Measurements from ENCODE around the gene TCF19.

DNA sequence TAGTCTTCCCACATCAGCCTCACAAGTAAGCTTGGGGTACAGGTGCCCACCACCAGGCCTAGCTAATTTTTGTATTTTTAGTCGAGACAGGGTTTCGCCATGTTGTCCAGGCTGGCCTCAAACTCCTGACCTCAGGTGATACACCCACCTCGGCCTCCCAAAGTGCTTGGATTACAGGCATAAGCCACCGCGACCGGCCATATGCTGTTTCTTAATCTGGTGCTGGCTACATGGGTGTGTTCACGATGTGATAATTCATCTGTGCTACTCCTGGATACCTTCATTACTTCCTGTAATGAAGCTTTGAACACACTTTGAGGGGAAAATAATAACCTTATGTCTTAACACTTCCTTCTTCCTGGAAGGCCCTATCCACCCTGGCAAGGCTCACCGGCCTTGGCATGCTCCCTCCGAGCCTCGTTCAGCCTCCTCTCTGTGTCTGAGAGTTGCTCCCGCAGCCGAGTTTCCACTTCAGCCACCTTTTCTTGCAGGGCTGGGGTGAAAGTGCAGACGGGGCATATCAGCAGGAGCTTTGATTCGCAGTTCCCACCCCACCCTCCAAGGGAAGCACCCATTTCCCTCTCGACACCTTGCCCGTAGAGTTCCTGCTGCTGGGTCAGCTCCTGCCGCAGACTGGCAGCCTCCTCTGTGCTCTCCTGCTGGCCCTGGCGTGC lies 14.0 kb upstream of the TCF19 start:
- no peak for TF ChIP-seq POLR2A (IDR thresholded peaks at IDR 0.05)
- TF ChIP-seq, protein P1, sequence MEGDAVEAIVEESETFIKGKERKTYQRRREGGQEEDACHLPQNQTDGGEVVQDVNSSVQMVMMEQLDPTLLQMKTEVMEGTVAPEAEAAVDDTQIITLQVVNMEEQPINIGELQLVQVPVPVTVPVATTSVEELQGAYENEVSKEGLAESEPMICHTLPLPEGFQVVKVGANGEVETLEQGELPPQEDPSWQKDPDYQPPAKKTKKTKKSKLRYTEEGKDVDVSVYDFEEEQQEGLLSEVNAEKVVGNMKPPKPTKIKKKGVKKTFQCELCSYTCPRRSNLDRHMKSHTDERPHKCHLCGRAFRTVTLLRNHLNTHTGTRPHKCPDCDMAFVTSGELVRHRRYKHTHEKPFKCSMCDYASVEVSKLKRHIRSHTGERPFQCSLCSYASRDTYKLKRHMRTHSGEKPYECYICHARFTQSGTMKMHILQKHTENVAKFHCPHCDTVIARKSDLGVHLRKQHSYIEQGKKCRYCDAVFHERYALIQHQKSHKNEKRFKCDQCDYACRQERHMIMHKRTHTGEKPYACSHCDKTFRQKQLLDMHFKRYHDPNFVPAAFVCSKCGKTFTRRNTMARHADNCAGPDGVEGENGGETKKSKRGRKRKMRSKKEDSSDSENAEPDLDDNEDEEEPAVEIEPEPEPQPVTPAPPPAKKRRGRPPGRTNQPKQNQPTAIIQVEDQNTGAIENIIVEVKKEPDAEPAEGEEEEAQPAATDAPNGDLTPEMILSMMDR (IDR thresholded peaks at IDR 0.05), result no peak
